Islet precursor cell (in vitro differentiated cells): ENCODE data around the gene RUNDC1.
"Not testable (repeated sequence)": the region's sequence is repeated elsewhere in the genome, so short reads cannot be mapped to it uniquely, and the experiment has no call there.

Experiments used
- DNase-seq: peaks from one replicate; pipeline ENCODE4 v3.0.0-alpha.2; 2018

Gene RUNDC1

DNA sequence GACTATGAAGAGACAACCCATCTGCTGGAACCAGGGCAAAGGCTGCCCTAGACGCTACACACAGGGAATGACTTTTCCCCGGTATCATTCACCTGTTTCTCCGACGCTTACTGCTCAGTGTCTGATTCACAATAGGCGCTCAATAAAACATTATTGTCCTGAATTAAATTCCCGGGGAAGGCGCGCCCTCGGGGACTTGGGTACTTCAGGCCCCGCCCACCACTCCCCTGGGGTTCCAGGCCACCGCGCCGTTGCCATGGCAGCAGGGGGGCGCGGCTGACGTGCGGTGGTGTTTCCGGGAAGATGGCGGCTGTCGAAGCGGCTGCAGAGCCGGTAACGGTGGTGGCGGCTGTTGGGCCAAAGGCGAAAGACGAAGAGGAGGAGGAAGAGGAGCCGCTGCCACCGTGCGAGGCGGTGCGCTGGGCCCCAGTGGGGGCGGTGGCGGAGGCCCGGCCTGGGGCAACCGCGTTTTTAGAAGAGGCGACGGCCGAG is at the start of gene RUNDC1:
Gene RUNDC1 (plus strand): TSS at position 292 of the 492 bp plus-strand sequence. CDS start 12 bp downstream, at position 304.
- peak; percentile 92 for DNase-seq

DNA sequence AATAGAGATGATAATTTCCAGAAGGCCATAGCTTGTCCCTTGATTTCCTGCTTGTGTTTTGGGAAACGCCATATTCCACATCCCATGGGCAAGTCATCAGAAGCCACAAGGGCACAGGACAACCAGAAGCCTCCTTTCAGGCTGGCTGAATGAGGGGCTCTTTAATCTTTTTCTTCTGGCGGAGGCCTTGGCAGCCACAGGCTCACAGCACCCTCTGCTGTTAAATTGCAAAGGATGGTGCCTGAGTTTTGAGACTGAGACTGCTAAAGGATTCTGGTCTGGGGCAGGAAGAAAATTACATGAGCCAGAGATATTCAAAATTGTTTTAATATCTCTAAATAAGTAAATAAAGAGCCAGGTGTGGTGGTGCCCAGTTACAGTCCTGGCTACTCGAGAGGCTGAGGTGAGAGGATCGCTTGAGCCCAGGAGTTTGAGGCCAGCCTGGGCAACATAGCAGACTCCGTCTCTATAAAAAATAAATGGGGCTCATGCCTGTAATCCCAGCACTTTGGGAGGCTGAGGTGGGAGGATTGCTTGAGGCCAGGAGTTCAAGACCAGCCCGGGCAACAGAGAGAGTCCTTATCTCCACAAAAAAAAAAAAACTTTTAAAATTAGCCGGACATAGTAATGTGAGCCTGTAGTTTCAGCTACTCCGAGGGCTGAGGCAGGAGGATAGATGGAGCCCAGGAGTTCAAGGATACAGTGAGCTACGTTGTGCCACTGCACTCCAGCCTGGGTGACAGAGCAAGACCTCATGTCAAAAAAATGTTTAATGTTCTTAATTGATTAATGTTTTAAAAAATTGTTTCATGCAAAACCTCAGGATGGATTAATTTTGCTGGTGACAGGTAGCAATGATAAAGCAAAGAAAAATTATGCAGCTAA is 42.4 kb upstream of the RUNDC1 start:
- peak; percentile 88 for DNase-seq

GRCh38 chr17:42944211-42944610 is 36.2 kb upstream of the RUNDC1 start:
- DNase-seq: no peak

DNA sequence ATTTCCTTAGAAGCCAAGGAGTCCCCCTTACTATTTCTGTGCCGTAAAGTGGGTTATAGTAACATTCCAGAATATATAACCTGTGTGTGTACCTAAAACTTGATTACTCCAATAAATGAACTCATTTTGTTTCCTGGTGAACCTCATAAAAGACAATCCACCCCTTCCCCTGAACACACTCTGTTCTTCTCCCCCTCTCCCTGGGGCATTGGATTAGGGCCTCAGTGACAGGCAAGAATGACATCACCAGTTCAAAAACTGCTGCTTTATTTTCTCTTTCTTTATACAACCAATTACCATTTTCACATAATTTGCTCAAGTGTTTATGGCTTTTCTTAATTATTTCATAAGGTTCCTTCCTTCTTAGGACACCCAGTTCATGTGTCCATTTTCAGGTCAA is 33.6 kb upstream of the RUNDC1 start:
- no peak for DNase-seq

GRCh38 chr17:42950044-42950783 is 30.2 kb upstream of the RUNDC1 start:
- no peak for DNase-seq

- DNase-seq: no peak
Measured at GRCh38 chr17:42953669-42954068, 26.7 kb upstream of the RUNDC1 start.

DNA sequence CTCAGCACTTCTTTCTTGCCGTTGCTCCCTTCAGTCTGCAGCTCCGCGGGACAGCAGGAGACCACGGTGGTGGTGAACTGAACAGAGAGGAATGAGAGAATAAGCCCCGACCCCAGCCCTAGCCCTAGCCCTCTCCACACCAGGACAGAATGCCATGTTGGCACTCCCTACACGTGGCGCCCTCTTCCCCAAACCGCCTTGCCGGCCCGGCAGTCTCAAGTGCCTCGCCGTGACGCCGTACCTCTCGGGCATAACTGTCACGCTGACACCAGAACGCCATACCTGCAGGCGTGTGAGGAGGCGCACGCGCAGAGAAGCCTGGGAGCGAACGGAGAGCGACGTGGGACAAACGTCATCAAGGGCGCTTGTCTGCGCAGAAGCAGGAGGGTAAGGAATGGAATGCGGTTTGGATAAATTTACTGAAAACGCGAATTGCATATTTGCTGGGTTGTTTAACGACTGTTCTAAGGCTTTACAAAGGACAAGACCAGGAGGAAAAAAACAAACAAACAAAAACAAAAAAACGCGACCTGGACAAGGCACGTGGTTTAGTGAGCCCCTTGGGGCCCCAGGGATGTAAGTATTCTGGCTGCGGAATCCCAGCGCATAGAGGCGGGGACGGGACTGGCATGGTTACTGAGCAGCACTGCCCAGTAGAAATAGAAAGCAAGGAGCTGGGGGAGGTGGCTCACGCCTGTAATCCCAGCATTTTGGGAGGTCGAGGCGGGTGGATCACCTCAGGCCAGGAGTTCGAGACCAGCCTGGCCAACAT is 16.0 kb upstream of the RUNDC1 start, which contains the start of gene AARSD1:
Gene AARSD1 (minus strand): TSS at position 294 of the 772 bp plus-strand sequence. CDS start 14 bp downstream, at position 280.
- peak; percentile 98 for DNase-seq

DNA sequence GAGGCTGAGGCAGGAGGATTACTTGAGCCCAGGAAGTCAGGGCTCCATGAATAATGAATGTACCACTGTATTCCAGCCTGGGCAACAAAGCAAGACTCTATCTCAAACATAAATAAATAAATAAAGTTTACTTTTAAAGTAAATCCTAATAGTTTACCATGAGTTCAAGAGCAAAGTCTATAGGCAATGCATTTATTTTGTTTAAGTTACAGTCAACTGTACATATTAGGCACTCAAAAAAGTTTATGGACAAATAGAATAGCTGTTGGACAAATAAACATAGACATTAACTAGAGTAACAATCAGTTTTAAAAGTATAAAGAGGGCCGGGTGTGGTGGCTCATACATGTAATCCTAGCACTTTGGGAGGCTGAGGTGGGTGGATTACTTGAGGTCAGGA is 12.4 kb upstream of the RUNDC1 start:
- DNase-seq: no peak

GRCh38 chr17:42969001-42969581 is 11.3 kb upstream of the RUNDC1 start:
- DNase-seq: no peak

GRCh38 chr17:42971589-42971988 is 8.8 kb upstream of the RUNDC1 start:
- no peak for DNase-seq

DNA sequence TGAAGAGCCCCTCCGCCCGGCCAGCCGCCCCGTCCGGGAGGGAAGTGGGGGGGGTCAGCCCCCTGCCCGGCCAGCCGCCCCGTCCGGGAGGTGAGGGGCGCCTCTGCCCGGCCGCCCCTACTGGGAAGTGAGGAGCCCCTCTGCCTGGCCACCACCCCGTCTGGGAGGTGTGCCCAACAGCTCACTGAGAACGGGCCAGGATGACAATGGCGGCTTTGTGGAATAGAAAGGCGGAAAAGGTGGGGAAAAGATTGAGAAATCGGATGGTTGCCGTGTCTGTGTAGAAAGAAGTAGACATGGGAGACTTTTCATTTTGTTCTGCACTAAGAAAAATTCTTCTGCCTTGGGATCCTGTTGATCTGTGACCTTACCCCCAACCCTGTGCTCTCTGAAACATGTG is 7.0 kb upstream of the RUNDC1 start:
- not testable (repeated sequence) for DNase-seq

- no peak for DNase-seq
Measured at GRCh38 chr17:42975265-42975664, 5.1 kb upstream of the RUNDC1 start.

DNA sequence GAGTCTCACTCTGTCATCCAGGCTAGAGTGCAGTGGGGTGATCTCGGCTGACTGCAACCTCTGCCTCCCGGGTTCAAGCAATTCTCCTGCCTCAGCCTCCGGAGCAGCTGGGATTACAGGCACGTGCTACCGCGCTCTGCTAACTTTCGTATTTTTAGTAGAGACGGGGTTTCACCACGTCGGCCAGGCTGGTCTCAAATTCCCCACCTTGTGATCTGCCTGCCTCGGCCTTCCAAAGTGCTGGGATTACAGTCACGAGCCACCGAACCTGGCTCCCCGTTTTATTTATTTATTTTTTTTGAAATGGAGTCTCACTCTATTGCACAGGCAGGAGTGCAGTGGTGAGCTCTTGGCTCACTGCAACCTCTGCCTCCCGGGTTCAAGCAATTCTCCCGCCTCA is 4.7 kb upstream of the RUNDC1 start:
- not testable (repeated sequence) for DNase-seq

- DNase-seq: peak; percentile 92
Measured at GRCh38 chr17:42979511-42980273, 673 bp upstream of the RUNDC1 start, which contains the start of gene PTGES3L. Gene PTGES3L (minus strand): TSS chr17:42980080. CDS start chr17:42980053, 27 bp downstream.

DNA sequence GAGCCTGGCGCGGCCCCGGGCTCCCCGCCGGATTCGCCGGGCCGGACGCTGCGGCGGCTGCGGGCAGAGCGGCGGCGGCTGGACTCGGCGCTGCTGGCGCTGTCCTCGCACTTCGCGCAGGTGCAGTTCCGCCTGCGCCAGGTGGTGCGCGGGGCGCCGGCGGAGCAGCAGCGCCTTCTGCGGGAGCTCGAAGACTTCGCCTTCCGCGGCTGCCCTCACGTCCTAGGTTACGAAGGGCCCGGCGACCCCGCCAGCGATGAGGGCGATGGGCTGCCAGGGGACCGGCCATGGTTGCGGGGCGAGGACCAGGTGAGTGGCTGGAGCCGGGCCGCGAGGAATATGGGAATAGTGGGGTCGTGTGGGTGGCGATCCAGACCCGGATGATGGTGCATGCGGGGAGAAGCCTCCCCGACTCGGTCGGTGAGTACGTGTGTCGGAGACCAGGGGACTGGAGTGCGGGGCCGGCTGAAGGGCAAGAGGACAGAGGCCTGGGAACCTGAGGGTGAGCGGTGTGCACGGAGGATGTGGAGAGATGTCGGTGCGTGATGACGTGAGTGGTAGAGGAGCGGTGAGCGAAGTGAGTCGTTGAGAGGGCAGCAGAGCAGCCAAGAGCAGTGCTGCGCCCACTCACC is 517 bp downstream of the RUNDC1 start:
- DNase-seq: peak; percentile 87

DNA sequence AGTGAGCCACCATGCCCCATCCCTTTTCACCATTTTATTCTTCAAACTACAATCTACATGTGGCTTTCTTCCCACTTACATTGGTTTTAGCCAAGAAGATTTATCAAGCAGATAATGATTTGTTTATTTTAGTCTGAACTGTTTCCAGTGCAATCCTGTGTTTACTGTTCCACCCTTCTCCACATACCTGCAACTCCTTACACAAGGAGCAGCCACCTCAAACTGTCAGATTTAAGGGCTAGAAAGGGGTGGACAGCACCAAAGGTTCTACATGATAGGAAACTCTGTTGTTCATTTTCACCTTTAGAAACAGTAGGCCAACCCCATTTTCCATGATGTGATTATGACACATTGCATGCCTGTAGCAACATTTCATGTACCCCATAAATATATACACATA is 1.9 kb downstream of the RUNDC1 start:
- DNase-seq: no peak

- DNase-seq: no peak
Measured at GRCh38 chr17:42985225-42985624, 4.9 kb downstream of the RUNDC1 start.

DNA sequence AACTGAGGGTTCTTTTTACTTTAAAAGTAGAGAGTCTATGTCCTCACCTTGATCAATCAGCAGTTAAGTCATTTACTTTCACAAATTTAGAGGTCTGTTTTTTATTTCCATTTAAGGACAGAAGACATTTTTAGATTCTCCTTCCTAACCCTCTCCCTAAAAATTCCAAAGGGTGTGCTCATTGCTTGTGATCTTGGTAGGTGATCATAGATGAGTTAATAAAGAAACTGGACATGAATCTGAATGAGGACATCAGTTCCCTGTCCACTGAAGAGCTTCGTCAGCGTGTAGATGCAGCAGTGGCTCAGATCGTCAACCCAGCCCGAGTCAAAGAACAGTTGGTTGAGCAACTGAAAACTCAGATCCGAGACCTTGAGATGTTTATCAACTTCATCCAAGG is 8.8 kb downstream of the RUNDC1 start:
- no peak for DNase-seq

DNA sequence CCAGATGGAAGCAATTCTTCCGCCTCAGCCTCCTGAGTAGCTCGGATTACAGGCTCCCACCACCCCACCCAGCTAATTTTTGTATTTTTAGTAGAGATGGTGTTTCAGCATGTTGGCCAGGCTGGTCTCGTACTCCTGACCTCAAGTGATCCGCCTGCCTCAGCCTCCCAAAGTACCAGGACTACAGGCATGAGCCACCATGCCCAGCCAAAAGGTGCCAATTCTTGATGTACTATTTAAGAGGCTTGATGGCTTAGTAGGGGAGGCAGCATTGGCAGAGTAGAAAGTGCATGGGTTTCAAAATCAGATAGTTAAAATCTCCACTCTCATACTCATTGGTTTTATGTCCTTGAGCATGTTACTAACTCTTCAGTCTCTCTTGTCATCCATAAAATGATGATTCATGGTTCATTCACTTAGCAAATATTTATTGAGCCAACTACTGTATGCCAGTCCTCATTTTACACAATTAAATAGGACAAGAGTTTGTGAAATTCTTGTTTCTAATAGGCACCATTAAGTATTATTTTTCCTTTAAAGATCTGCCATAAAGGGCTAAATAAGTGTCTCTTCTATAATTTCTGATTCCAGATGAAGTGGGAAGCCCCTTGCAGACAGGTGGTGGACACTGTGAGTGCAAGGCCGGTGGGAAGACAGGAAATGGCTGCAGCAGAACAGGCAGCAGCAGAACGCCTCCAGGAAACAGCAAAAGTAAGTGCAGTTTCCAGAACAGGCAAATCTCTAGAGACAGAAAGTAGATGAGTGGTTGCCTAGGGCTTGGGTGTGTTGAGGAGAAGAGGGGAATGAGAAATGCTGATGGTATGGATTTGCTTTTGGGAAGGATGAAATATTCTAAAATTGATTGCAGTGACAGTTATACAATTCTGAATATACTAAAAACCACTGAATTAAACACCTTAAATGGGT is 9.6 kb downstream of the RUNDC1 start:
- no peak for DNase-seq

GRCh38 chr17:42991471-42991870 is 11.1 kb downstream of the RUNDC1 start:
- no peak for DNase-seq
